SK-N-SH (cell line): ENCODE measurements around the gene AGBL4.

Experiments
- CHD2 ChIP-seq: fragments of 150-350 bp; IDR thresholded peaks from 2 replicates; pipeline ENCODE4 v1.6.1; 2018; ENCODE audit warnings: low read length; ENCODE audit not compliant: partially characterized antibody
- EP300 ChIP-seq, 2 experiments: IDR thresholded peaks; 2 replicates each; pipeline versions ENCODE4 v1.4.0 to v1.6.1; 2012; ENCODE audit warnings: borderline replicate concordance in 1 of 2, low read depth in 1 of 2, low read length in 1 of 2
- EZH2phosphoT487 ChIP-seq: fragments of 200-600 bp; sonication (generic); IDR thresholded peaks from 2 replicates; pipeline ENCODE4 v1.6.1; 2017; ENCODE audit warnings: low read depth, mixed run types, mild to moderate bottlenecking, antibody characterized with exemption, moderate library complexity, borderline replicate concordance
- POLR2AphosphoS5 ChIP-seq: IDR thresholded peaks from 2 replicates; pipeline ENCODE4 v1.6.1; 2012; ENCODE audit warnings: low read depth, low read length
- RFX5 ChIP-seq: IDR thresholded peaks from 2 replicates; pipeline ENCODE4 v1.6.1; 2012; ENCODE audit warnings: mild to moderate bottlenecking, improper control_type of control experiment, low read length
- RXRA ChIP-seq: IDR thresholded peaks from 2 replicates; pipeline ENCODE4 v1.4.0; 2012; ENCODE audit warnings: low read depth, mild to moderate bottlenecking, borderline replicate concordance
- TAF1 ChIP-seq: IDR thresholded peaks from 2 replicates; pipeline ENCODE4 v1.6.1; 2012; ENCODE audit warnings: low read depth, mild to moderate bottlenecking, low read length, moderate library complexity, borderline replicate concordance
- USF1 ChIP-seq: IDR thresholded peaks from 2 replicates; pipeline ENCODE4 v1.4.0; 2012; ENCODE audit warnings: low read depth, borderline replicate concordance
- TF ChIP-seq, protein P1 (sequence below): fragments of 200-600 bp; sonication (generic); IDR thresholded peaks from 2 replicates; pipeline ENCODE4 v1.6.1; 2017; ENCODE audit warnings: antibody characterized with exemption, mild to moderate bottlenecking, moderate library complexity

DNA sequence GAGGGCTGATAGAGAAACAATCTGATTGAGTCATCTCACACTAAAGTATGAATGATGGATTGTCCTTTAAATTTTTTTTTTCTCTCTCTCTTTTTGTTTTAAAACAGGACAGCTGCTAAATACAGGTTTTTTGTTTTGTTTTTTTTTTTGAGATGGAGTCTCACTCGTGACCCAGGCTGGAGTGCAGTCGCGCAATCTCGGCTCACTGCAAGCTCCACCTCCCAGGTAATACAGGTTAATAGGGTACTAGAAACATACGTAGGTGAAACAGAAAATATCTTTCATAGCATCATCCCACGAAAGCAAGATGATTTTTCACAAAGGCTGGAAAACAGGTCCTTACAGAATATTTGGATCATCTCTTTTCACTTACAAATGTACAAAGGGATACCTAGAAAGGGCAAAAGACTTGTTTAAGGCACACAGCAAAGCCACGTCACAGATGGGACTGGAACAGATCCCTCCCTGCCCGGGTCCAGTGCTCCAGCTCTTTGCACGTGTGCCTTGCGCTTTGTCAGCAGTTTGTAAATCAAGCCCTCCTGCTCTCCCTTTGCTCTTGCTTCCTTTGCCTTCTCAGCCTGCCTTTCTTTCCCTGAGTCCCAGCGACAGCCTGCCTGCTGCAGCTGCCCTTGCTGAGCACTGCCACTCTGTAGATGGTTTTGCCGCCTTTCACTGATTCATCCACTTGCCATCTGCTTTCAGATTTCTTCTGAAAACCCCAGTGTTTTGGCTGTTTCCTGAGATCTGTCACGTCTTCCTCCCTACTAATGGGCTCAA lies 1075.8 kb downstream of the AGBL4 start:
- TF ChIP-seq CHD2 (no peak), EP300 (IDR thresholded peaks at IDR 0.05; ENCODE audit: borderline replicate concordance in 1 of 2, low read depth in 1 of 2, low read length in 1 of 2) (no peak), TAF1 (no peak), RFX5 (no peak), POLR2AphosphoS5 (no peak), EZH2phosphoT487 (no peak), RXRA (no peak), USF1 (no peak)
- TF ChIP-seq, protein P1, sequence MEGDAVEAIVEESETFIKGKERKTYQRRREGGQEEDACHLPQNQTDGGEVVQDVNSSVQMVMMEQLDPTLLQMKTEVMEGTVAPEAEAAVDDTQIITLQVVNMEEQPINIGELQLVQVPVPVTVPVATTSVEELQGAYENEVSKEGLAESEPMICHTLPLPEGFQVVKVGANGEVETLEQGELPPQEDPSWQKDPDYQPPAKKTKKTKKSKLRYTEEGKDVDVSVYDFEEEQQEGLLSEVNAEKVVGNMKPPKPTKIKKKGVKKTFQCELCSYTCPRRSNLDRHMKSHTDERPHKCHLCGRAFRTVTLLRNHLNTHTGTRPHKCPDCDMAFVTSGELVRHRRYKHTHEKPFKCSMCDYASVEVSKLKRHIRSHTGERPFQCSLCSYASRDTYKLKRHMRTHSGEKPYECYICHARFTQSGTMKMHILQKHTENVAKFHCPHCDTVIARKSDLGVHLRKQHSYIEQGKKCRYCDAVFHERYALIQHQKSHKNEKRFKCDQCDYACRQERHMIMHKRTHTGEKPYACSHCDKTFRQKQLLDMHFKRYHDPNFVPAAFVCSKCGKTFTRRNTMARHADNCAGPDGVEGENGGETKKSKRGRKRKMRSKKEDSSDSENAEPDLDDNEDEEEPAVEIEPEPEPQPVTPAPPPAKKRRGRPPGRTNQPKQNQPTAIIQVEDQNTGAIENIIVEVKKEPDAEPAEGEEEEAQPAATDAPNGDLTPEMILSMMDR = no peak
